Measurements from ENCODE around the gene SMARCD1.

The SMARCD1 gene

GRCh38 chr12:50056639-50056976, 28.5 kb upstream of the SMARCD1 start:
- TF ChIP-seq EZH2 (IDR thresholded peaks at IDR 0.05; ENCODE audit: borderline replicate concordance, low read length) = no peak
- Histone ChIP-seq H3K79me2 (ENCODE audit: insufficient read depth, low read length) (no peaks in the 10 kb centered on the region), H4K20me1 (ENCODE audit: insufficient read depth, low read length) (no peaks in the 10 kb centered on the region), H3K4me2 (ENCODE audit: low read length) (peak overlapping the region; percentile 83), H3K4me1 (ENCODE audit: insufficient read depth, low read length, severe bottlenecking) (peaks cover 37% of the 10 kb centered on the region), H3K9me3 (ENCODE audit: low read length) (no peaks in the 10 kb centered on the region), H3K27ac (ENCODE audit: low read depth, low read length, poor library complexity, severe bottlenecking) (no peak overlapping the region), H2AFZ (ENCODE audit: low read length) (no peak overlapping the region), H3F3A (ENCODE audit: insufficient read depth, low read length) (no peaks in the 10 kb centered on the region), H3K4me3 (ENCODE audit: low read depth, low read length, poor library complexity, severe bottlenecking) (peak overlapping the region; percentile 65), H3K36me3 (ENCODE audit: insufficient read depth, low read length) (no peaks in the 10 kb centered on the region), H3K27me3 (ENCODE audit: insufficient read depth, low read length) (peaks cover 6% of the 10 kb centered on the region), H3K9me2 (ENCODE audit: low read depth, low read length) (no peaks in the 10 kb centered on the region), H3K9ac (ENCODE audit: low read length) (no peak overlapping the region; the same call in 1 of the 2 replicates)

GRCh38 chr12:50057000-50057841, 27.9 kb upstream of the SMARCD1 start, which contains the start of gene ASIC1:
TSS of gene ASIC1 (plus strand) at chr12:50057596. CDS start at chr12:50058767, 1,171 bp downstream.
- peaks cover 6% of the 10 kb centered on the region for H3K27me3 ChIP-seq (ENCODE audit: insufficient read depth, low read length)
- no peak for TF ChIP-seq CTCF (IDR thresholded peaks at IDR 0.05; ENCODE audit: low read length)
- no peak for TF ChIP-seq EZH2 (IDR thresholded peaks at IDR 0.05; ENCODE audit: borderline replicate concordance, low read length)
- H3K4me2 ChIP-seq (ENCODE audit: low read length) = peak within 1 kb of the TSS; percentile 83
- H3K9ac ChIP-seq (ENCODE audit: low read length) = peak within 1 kb of the TSS; percentile 52; the same call in 1 of the 2 replicates
- H3K9me3 ChIP-seq (ENCODE audit: low read length) = no peaks in the 10 kb centered on the region
- H3F3A ChIP-seq (ENCODE audit: insufficient read depth, low read length) = no peaks in the 10 kb centered on the region
- no peaks in the 10 kb centered on the region for H3K9me2 ChIP-seq (ENCODE audit: low read depth, low read length)
- no peak within 1 kb of the TSS for H3K27ac ChIP-seq (ENCODE audit: low read depth, low read length, poor library complexity, severe bottlenecking)
- H2AFZ ChIP-seq (ENCODE audit: low read length) = no peak within 1 kb of the TSS
- H3K36me3 ChIP-seq (ENCODE audit: insufficient read depth, low read length) = no peaks in the 10 kb centered on the region
- no peaks in the 10 kb centered on the region for H4K20me1 ChIP-seq (ENCODE audit: insufficient read depth, low read length)
- H3K79me2 ChIP-seq (ENCODE audit: insufficient read depth, low read length) = no peaks in the 10 kb centered on the region
- H3K4me1 ChIP-seq (ENCODE audit: insufficient read depth, low read length, severe bottlenecking) = peaks cover 37% of the 10 kb centered on the region
- H3K4me3 ChIP-seq (ENCODE audit: low read depth, low read length, poor library complexity, severe bottlenecking) = peak within 1 kb of the TSS; percentile 65

- no peaks in the 10 kb centered on the region for H4K20me1 ChIP-seq (ENCODE audit: insufficient read depth, low read length)
- no peaks in the 10 kb centered on the region for H3K9me2 ChIP-seq (ENCODE audit: low read depth, low read length)
- H3K9ac ChIP-seq (ENCODE audit: low read length) = no peak overlapping the region; the same call in 1 of the 2 replicates
- peaks cover 7% of the 10 kb centered on the region for H3K27me3 ChIP-seq (ENCODE audit: insufficient read depth, low read length)
- peak overlapping the region; percentile 83; the same call in 1 of the 2 replicates for H3K4me2 ChIP-seq (ENCODE audit: low read length)
- H3K4me1 ChIP-seq (ENCODE audit: insufficient read depth, low read length, severe bottlenecking) = peaks cover 37% of the 10 kb centered on the region
- H3K4me3 ChIP-seq (ENCODE audit: low read depth, low read length, poor library complexity, severe bottlenecking) = peak overlapping the region; percentile 65
- no peak overlapping the region for H3K27ac ChIP-seq (ENCODE audit: low read depth, low read length, poor library complexity, severe bottlenecking)
- no peaks in the 10 kb centered on the region for H3K9me3 ChIP-seq (ENCODE audit: low read length)
- no peaks in the 10 kb centered on the region for H3F3A ChIP-seq (ENCODE audit: insufficient read depth, low read length)
- no peak overlapping the region for H2AFZ ChIP-seq (ENCODE audit: low read length)
- TF ChIP-seq EZH2 (IDR thresholded peaks at IDR 0.05; ENCODE audit: borderline replicate concordance, low read length) (no peak), CTCF (IDR thresholded peaks at IDR 0.05; ENCODE audit: low read length) (no peak)
- no peaks in the 10 kb centered on the region for H3K36me3 ChIP-seq (ENCODE audit: insufficient read depth, low read length)
- H3K79me2 ChIP-seq (ENCODE audit: insufficient read depth, low read length) = no peaks in the 10 kb centered on the region
These were observed 27.1 kb upstream of the SMARCD1 start for GRCh38 chr12:50057896-50058670.
